HEK293 (cell line): Measurements from ENCODE around the gene CSF3R.

Experiments used
- CTCF ChIP-seq: fragments of 450-650 bp; formaldehyde crosslinking; IDR thresholded peaks from 2 replicates; pipeline ENCODE4 v1.5.1; 2016; ENCODE audit warnings: missing biosample characterization, missing genetic modification characterization
- REST ChIP-seq: fragments of 450-650 bp; formaldehyde crosslinking; IDR thresholded peaks from 2 replicates; pipeline ENCODE4 v1.5.1; 2016; ENCODE audit warnings: missing biosample characterization, missing genetic modification characterization
- TSHZ1 ChIP-seq: fragments of 450-650 bp; formaldehyde crosslinking; IDR thresholded peaks from 2 replicates; pipeline ENCODE4 v1.5.1; 2016; ENCODE audit warnings: missing biosample characterization, missing genetic modification characterization, borderline replicate concordance
- ZBTB10 ChIP-seq: fragments of 450-650 bp; formaldehyde crosslinking; IDR thresholded peaks from 2 replicates; pipeline ENCODE4 v1.5.1; 2016; ENCODE audit warnings: missing biosample characterization, missing genetic modification characterization
- ZBTB48 ChIP-seq: fragments of 450-650 bp; formaldehyde crosslinking; IDR thresholded peaks from 2 replicates; pipeline ENCODE4 v1.5.1; 2016; ENCODE audit warnings: missing biosample characterization, missing genetic modification characterization
- ZBTB6 ChIP-seq: fragments of 450-650 bp; formaldehyde crosslinking; IDR thresholded peaks from 2 replicates; pipeline ENCODE4 v1.5.1; 2017; ENCODE audit warnings: missing biosample characterization, missing genetic modification characterization
- ZEB2 ChIP-seq: fragments of 450-650 bp; formaldehyde crosslinking; IDR thresholded peaks from 2 replicates; pipeline ENCODE4 v1.5.1; 2016; ENCODE audit warnings: missing biosample characterization, missing genetic modification characterization
- ZNF121 ChIP-seq: fragments of 450-650 bp; formaldehyde crosslinking; IDR thresholded peaks from 2 replicates; pipeline ENCODE4 v1.5.1; 2016; ENCODE audit warnings: missing biosample characterization, missing genetic modification characterization
- ZNF223 ChIP-seq: fragments of 450-650 bp; formaldehyde crosslinking; IDR thresholded peaks from 2 replicates; pipeline ENCODE4 v1.5.1; 2016; ENCODE audit warnings: missing biosample characterization, missing genetic modification characterization
- ZNF274 ChIP-seq, 2 experiments: fragments of 200-500 bp in 1 of 2; fragments of 450-650 bp in 1 of 2; sonication (Bioruptor generic) in 1 of 2; formaldehyde crosslinking in 1 of 2; IDR thresholded peaks; 2 replicates each; pipeline versions ENCODE4 v1.5.1 to v1.6.1; 2014 to 2016; ENCODE audit warnings: borderline replicate concordance in 1 of 2, inconsistent platforms in 1 of 2, low read length in 1 of 2, missing biosample characterization in 1 of 2, missing genetic modification characterization in 1 of 2
- ZNF341 ChIP-seq: fragments of 450-650 bp; formaldehyde crosslinking; IDR thresholded peaks from 2 replicates; pipeline ENCODE4; 2016; ENCODE audit warnings: low read depth, missing biosample characterization, missing genetic modification characterization
- ZNF510 ChIP-seq: fragments of 450-650 bp; formaldehyde crosslinking; IDR thresholded peaks from 2 replicates; pipeline ENCODE4 v1.5.1; 2018; ENCODE audit warnings: mild to moderate bottlenecking, missing genetic modification characterization, missing biosample characterization; ENCODE audit not compliant: insufficient replicate concordance
- ZNF514 ChIP-seq: fragments of 450-650 bp; formaldehyde crosslinking; IDR thresholded peaks from 2 replicates; pipeline ENCODE4 v1.5.1; 2016; ENCODE audit warnings: missing biosample characterization, missing genetic modification characterization
- ZNF830 ChIP-seq: fragments of 450-650 bp; IDR thresholded peaks from 2 replicates; pipeline ENCODE4 v1.5.0; 2018; ENCODE audit warnings: missing biosample characterization, missing genetic modification characterization, low read depth, mild to moderate bottlenecking, moderate library complexity

- TF ChIP-seq CTCF (0 out of 2 replicates have a peak, but pooled peaks have one; percentile 10), TSHZ1 (no peak), ZNF510 (no peak), ZNF121 (no peak), ZBTB6 (tag by site-specific recombination) (no peak), ZNF223 (tag by site-specific recombination) (no peak), ZBTB48 (tag by site-specific recombination) (no peak), ZNF341 (tag by site-specific recombination) (no peak), ZNF514 (no peak), ZNF274 (IDR thresholded peaks at IDR 0.05; ENCODE audit: low read length) (no peak), ZNF274 (tag by site-specific recombination; IDR thresholded peaks at IDR 0.05; ENCODE audit: borderline replicate concordance) (no peak), REST (tag by site-specific recombination) (no peak), ZNF830 (no peak), ZEB2 (tag by site-specific recombination) (no peak), ZBTB10 (tag by site-specific recombination) (no peak)
Observed at GRCh38 chr1:36471830-36472641, 10.7 kb downstream of the CSF3R start.
